GM18951 (cell line): ENCODE results near the gene FAM120A.
A peak's percentile ranks its signal among the peaks of the same experiment; 100 is the strongest.

ENCODE experiments used
- POLR2A ChIP-seq: IDR thresholded peaks from 4 replicates; pipeline ENCODE4 v1.6.1; 2011; ENCODE audit warnings: mild to moderate bottlenecking; ENCODE audit not compliant: insufficient read length, insufficient read depth; ENCODE audit errors: extremely low read depth
- in situ Hi-C: fragments of 300-500 bp; cut with MboI; formaldehyde crosslinking; loops from one replicate; pipeline ENCODE4 v1.12.0; 2022; ENCODE audit warnings: low sequenced_read_pairs, mixed read lengths, inconsistent platforms; ENCODE audit not compliant: unreplicated experiment

Gene FAM120A

GRCh38 chr9:93450945-93451815, at the start of gene FAM120A:
TSS of gene FAM120A (plus strand) at chr9:93451685. CDS start at chr9:93451916, 231 bp downstream.
- peak; percentile 91 for TF ChIP-seq POLR2A
- in situ Hi-C loops, result no loop called here

DNA sequence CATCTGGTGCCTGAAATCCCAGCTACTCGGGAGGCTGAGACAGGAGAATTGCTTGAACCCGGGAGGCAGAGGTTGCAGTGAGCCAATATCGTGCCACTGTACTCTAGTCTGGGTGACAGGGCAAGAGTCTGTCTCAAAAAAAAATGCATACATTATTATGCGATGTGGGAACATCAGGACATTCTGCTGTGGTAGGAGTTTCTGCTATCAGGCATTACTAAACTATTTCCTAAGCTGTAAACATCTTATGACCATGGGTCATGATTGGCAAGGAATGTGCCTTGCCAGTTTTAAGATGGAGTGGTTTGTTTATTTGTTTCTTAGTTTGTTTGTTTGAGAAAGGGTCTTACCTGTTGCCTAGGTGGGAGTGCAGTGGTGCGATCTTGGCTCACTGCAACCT, 45.1 kb upstream of the FAM120A start:
- in situ Hi-C loops, result no loop called here
- no peak for TF ChIP-seq POLR2A

- no peak for TF ChIP-seq POLR2A
- in situ Hi-C loops, result no loop called here
These were observed 38.0 kb upstream of the FAM120A start for GRCh38 chr9:93413530-93413929.

- in situ Hi-C loops, result no loop called here
- no peak for TF ChIP-seq POLR2A
These were observed 36.3 kb upstream of the FAM120A start for GRCh38 chr9:93415176-93415690.

DNA sequence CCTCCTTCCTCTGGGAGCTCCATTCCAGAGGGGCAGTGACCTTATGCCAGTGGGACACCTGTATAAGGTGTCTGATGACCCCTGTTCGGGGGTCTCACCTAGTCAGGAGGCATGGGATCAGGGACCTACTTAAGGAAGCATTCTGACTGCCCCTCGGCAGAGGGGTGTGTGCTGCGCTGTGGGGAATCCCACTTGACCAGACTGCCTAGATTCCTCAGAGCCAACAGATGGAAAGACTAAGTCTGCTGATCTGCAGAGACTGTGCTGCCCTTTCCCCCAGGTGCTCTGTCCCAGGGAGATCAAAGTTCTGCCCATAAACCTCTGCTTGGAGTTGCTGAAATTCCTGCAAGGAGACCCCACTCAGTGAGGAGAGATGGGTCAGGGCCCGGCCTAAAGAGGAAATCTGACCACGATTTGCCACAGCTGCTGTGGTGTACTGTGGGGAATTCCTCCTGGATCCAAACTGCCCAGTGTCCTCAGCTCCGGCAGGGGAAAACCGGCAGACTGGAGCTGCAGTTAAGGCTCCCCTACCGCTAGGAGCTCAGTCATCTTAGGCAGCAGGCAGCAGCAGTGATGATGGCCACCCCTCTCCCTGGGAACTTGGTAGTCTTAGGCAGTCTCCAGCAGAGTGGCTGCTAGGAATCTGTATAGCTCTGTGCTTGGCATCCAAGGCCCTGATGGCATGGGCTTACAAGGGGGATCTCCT, 34.8 kb upstream of the FAM120A start:
- no peak for TF ChIP-seq POLR2A
- in situ Hi-C loops, result no loop called here

GRCh38 chr9:93417538-93417937, 33.9 kb upstream of the FAM120A start:
- no peak for TF ChIP-seq POLR2A
- in situ Hi-C loops, result no loop called here

DNA sequence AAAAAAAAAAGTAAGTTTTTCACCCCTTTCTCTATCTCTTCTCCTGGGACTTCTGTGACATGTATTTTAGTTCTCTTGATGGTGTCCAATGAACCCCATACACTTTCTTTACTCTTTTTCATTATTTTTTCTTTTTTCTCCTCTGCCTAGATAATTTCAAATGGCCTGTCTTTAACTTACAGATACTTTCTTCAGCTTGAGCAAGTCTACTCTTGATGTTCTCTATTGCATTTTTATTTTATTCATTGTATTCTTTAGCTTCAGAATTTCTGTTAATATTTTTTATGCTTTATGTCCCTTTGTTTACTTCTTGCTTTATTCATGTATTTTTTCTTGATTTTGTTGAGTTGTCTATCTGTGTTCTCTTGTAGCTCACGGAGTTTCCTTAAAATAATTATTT, 32.5 kb upstream of the FAM120A start:
- in situ Hi-C loops, result no loop called here
- no peak for TF ChIP-seq POLR2A

DNA sequence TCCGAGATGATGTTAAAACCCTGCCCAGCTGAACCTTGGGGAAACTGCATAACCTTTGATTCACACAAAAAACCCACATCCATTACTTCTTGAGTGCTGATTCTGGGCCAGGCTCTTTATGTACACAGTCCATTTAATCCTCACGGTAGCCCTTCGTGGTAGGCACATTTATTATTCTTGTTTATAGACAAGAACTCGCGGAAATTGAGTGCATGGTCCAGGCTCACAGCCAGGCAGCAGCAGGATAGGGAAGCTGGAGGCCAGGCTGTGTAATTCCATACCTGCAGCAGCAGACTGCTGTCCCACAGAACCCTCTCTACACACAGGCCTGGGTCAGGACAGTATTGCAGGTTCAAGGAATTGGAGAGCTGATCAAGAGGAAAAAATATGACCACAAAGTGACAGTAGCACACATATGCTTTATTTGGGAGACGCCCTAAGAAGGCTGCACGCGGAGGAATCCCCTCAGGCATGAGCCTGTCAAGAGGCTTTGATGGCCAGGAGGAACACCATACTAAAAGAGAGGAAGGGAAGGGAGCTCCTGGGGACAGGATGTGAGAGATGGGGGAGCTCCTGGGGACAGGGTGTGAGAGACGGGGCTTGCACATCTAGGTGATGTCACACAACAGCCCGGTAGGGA, 28.4 kb upstream of the FAM120A start:
- no peak for TF ChIP-seq POLR2A
- in situ Hi-C loops, result no loop called here

- in situ Hi-C loops, result no loop called here
These were observed 23.7 kb upstream of the FAM120A start for GRCh38 chr9:93427655-93428379.

GRCh38 chr9:93431539-93432105, 19.9 kb upstream of the FAM120A start:
- no peak for TF ChIP-seq POLR2A
- in situ Hi-C loops, result no loop called here

More at GRCh38 chr9:93427655-93428379, 23.7 kb upstream of the FAM120A start:
- TF ChIP-seq POLR2A, result no peak

GRCh38 chr9:93432964-93433363, 18.5 kb upstream of the FAM120A start:
- in situ Hi-C loops, result no loop called here
- no peak for TF ChIP-seq POLR2A

- no peak for TF ChIP-seq POLR2A
- in situ Hi-C loops, result no loop called here
These were observed 17.4 kb upstream of the FAM120A start for GRCh38 chr9:93434056-93434455.
